ENCODE data around the gene GDPD5.
"Not testable (repeated sequence)": the region's sequence is repeated elsewhere in the genome, so short reads cannot be mapped to it uniquely, and the experiment has no call there.

GDPD5 gene

GRCh38 chr11:75429902-75430713 lies 95.6 kb downstream of the GDPD5 start:
- peak; percentile 4 to 14 for DNase-seq (ENCODE audit: low read depth in 2 of 2)

- no peak for DNase-seq (ENCODE audit: low read depth in 2 of 2)
These were observed 96.2 kb downstream of the GDPD5 start for GRCh38 chr11:75429641-75429901.

GRCh38 chr11:75428989-75429640 lies 96.6 kb downstream of the GDPD5 start:
- no peak for DNase-seq (ENCODE audit: low read depth in 2 of 2)

- peak in 1 of 2 donors; percentile 43 for DNase-seq (ENCODE audit: low read depth in 2 of 2)
These were observed 97.4 kb downstream of the GDPD5 start for GRCh38 chr11:75428281-75428724.

GRCh38 chr11:75427181-75427580 lies 98.6 kb downstream of the GDPD5 start:
- DNase-seq (ENCODE audit: low read depth in 2 of 2), result no peak

GRCh38 chr11:75426720-75427086 lies 99.0 kb downstream of the GDPD5 start:
- DNase-seq (ENCODE audit: low read depth in 2 of 2), result no peak

- no peak for DNase-seq (ENCODE audit: low read depth in 2 of 2)
These were observed 100.3 kb downstream of the GDPD5 start for GRCh38 chr11:75425422-75425821.

GRCh38 chr11:75424396-75424795 lies 101.3 kb downstream of the GDPD5 start:
- no peak for DNase-seq (ENCODE audit: low read depth in 2 of 2)

GRCh38 chr11:75423721-75424120 lies 102.0 kb downstream of the GDPD5 start:
- DNase-seq (ENCODE audit: low read depth in 2 of 2), result no peak

GRCh38 chr11:75422248-75423231 lies 103.2 kb downstream of the GDPD5 start:
- DNase-seq (ENCODE audit: low read depth in 2 of 2), result no peak

- DNase-seq (ENCODE audit: low read depth in 2 of 2), result no peak
These were observed 103.9 kb downstream of the GDPD5 start for GRCh38 chr11:75421902-75422247.

GRCh38 chr11:75421035-75421602 lies 104.6 kb downstream of the GDPD5 start:
- no peak for DNase-seq (ENCODE audit: low read depth in 2 of 2)

- DNase-seq (ENCODE audit: low read depth in 2 of 2), result no peak
These were observed 105.3 kb downstream of the GDPD5 start for GRCh38 chr11:75420224-75421034.

GRCh38 chr11:75413864-75414263 lies 111.9 kb downstream of the GDPD5 start:
- DNase-seq (ENCODE audit: low read depth in 2 of 2), result no peak

GRCh38 chr11:75413146-75413545 lies 112.6 kb downstream of the GDPD5 start:
- not testable (repeated sequence) for DNase-seq (ENCODE audit: low read depth in 2 of 2)

GRCh38 chr11:75409971-75410370 lies 115.8 kb downstream of the GDPD5 start:
- DNase-seq (ENCODE audit: low read depth in 2 of 2), result not testable (repeated sequence)

GRCh38 chr11:75408957-75409219 lies 116.9 kb downstream of the GDPD5 start:
- no peak for DNase-seq (ENCODE audit: low read depth in 2 of 2)

- no peak for DNase-seq (ENCODE audit: low read depth in 2 of 2)
These were observed 119.4 kb downstream of the GDPD5 start for GRCh38 chr11:75406338-75406777.

- no peak for DNase-seq (ENCODE audit: low read depth in 2 of 2)
These were observed 121.6 kb downstream of the GDPD5 start for GRCh38 chr11:75403983-75404658.

- DNase-seq (ENCODE audit: low read depth in 2 of 2), result no peak
These were observed 122.7 kb downstream of the GDPD5 start for GRCh38 chr11:75403037-75403436.

Data from stimulated activated CD8-positive, alpha-beta memory T cell treated with anti-CD3 and anti-CD28 coated beads, Interleukin-7, amount 100 ng/mL, for 1 hour (primary cell).